Nephron (organoid): ENCODE results near the gene XYLB.

Experiments
- H3K27ac Mint-ChIP-seq, 3 experiments: 2 replicates each; pipeline ENCODE4 v1.8.0; 2020; ENCODE audit warnings: mixed read lengths in 3 of 3, mild to moderate bottlenecking in 2 of 3, moderate library complexity in 1 of 3
- H3K27me3 Mint-ChIP-seq: 2 replicates; pipeline ENCODE4 v1.8.0; 2021; ENCODE audit warnings: low read depth, mild to moderate bottlenecking, moderate library complexity, mixed read lengths
- H3K36me3 Mint-ChIP-seq: 2 replicates; pipeline ENCODE4 v1.8.0; 2020; ENCODE audit warnings: low read depth, mixed read lengths
- H3K4me1 Mint-ChIP-seq: 2 replicates; pipeline ENCODE4 v1.8.0; 2020; ENCODE audit warnings: mixed read lengths
- H3K4me3 Mint-ChIP-seq, 3 experiments: 2 replicates each; pipeline ENCODE4 v1.8.0; 2020; ENCODE audit warnings: mild to moderate bottlenecking in 3 of 3, mixed read lengths in 3 of 3, moderate library complexity in 2 of 3
- H3K9me3 Mint-ChIP-seq: 2 replicates; pipeline ENCODE4 v1.8.0; 2020; ENCODE audit warnings: mixed read lengths
- CTCF ChIP-seq, 3 experiments: fragments of 200-600 bp; sonication (generic); IDR thresholded peaks; one replicate each; pipeline ENCODE4 v1.5.0; 2021; ENCODE audit warnings: antibody characterized with exemption in 3 of 3; ENCODE audit not compliant: unreplicated experiment in 3 of 3

XYLB gene

GRCh38 chr3:38354588-38355330 is 8.2 kb downstream of the XYLB start:
- Mint-ChIP-seq H3K4me3 (no peak overlapping the region), H3K36me3 (peaks cover 46% of the 10 kb centered on the region), H3K27me3 (no peaks in the 10 kb centered on the region), H3K4me1 (peaks cover 3% of the 10 kb centered on the region), H3K9me3 (no peaks in the 10 kb centered on the region), H3K27ac (no peak overlapping the region)
- TF ChIP-seq CTCF (IDR thresholded peaks at IDR 0.05; ENCODE audit: unreplicated experiment in 3 of 3) = no peak

GRCh38 chr3:38359038-38359437 is 12.5 kb downstream of the XYLB start:
- no peak for TF ChIP-seq CTCF (IDR thresholded peaks at IDR 0.05; ENCODE audit: unreplicated experiment in 3 of 3)
- no peaks in the 10 kb centered on the region for H3K27me3 Mint-ChIP-seq
- no peaks in the 10 kb centered on the region for H3K9me3 Mint-ChIP-seq
- H3K4me1 Mint-ChIP-seq = peaks cover 3% of the 10 kb centered on the region
- H3K36me3 Mint-ChIP-seq = peaks cover 26% of the 10 kb centered on the region
- no peak overlapping the region for H3K4me3 Mint-ChIP-seq
- no peak overlapping the region for H3K27ac Mint-ChIP-seq

GRCh38 chr3:38360345-38360744 is 13.8 kb downstream of the XYLB start:
- TF ChIP-seq CTCF (IDR thresholded peaks at IDR 0.05; ENCODE audit: unreplicated experiment in 3 of 3) = no peak
- peaks cover 25% of the 10 kb centered on the region for H3K36me3 Mint-ChIP-seq
- no peak overlapping the region for H3K4me3 Mint-ChIP-seq
- H3K27me3 Mint-ChIP-seq = no peaks in the 10 kb centered on the region
- H3K9me3 Mint-ChIP-seq = no peaks in the 10 kb centered on the region
- no peaks in the 10 kb centered on the region for H3K4me1 Mint-ChIP-seq
- no peak overlapping the region for H3K27ac Mint-ChIP-seq

GRCh38 chr3:38361496-38361895 is 14.9 kb downstream of the XYLB start:
- H3K27me3 Mint-ChIP-seq = no peaks in the 10 kb centered on the region
- H3K4me3 Mint-ChIP-seq = no peak overlapping the region
- H3K27ac Mint-ChIP-seq = no peak overlapping the region
- H3K9me3 Mint-ChIP-seq = no peaks in the 10 kb centered on the region
- no peaks in the 10 kb centered on the region for H3K4me1 Mint-ChIP-seq
- no peak for TF ChIP-seq CTCF (IDR thresholded peaks at IDR 0.05; ENCODE audit: unreplicated experiment in 3 of 3)
- H3K36me3 Mint-ChIP-seq = peaks cover 24% of the 10 kb centered on the region

- Mint-ChIP-seq H3K27ac (no peak overlapping the region), H3K27me3 (no peaks in the 10 kb centered on the region), H3K36me3 (peaks cover 24% of the 10 kb centered on the region), H3K4me3 (no peak overlapping the region), H3K4me1 (no peaks in the 10 kb centered on the region), H3K9me3 (no peaks in the 10 kb centered on the region)
- TF ChIP-seq CTCF (IDR thresholded peaks at IDR 0.05; ENCODE audit: unreplicated experiment in 3 of 3) = no peak
Observed at GRCh38 chr3:38362825-38363224, 16.2 kb downstream of the XYLB start.
